ENCODE measurements around the gene ISM1. TPM values are rescaled to one million over a fixed set of nuclear protein-coding genes. Genes with fewer than 3 reads are reported as not detected.

ISM1 gene
- polyA plus RNA-seq, 1 donor from 2014 or later, result not detected

DNA sequence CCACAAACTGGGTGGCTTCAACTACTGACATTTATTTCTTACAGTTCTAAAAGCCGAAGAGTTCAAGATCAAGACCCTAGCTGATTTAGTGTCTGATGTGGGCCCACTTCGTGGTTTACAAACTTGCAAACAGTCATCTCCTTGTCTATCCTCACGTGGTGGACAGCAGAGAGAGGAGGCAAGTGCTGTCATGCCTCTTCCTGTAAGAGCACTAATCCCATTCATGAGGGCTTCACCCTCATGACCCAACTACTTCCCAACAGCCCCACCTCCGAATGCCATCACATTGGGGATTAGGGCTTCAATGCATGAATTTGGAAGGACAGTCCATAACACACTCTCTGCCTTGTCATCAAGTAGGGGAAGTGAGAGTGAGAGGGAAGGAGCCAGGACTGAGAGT is 15.6 kb upstream of the ISM1 start:
- Histone ChIP-seq H3K27ac (ENCODE audit: low read length) (no peak overlapping the region), H3K27me3 (ENCODE audit: insufficient read depth, low read depth, low read length) (peaks cover 65% of the 10 kb centered on the region), H3K36me3 (ENCODE audit: insufficient read depth, low read length) (no peaks in the 10 kb centered on the region), H3K79me2 (replicated peaks; ENCODE audit: insufficient read depth, low read length) (no peaks in the 10 kb centered on the region), H3K9ac (ENCODE audit: low read length) (no peak overlapping the region), H2AFZ (ENCODE audit: low read depth, low read length) (no peak overlapping the region), H3K4me3 (ENCODE audit: low read length) (no peak overlapping the region), H3F3A (ENCODE audit: insufficient read depth, low read length, poor library complexity, severe bottlenecking) (no peaks in the 10 kb centered on the region), H4K20me1 (ENCODE audit: insufficient read depth) (no peaks in the 10 kb centered on the region), H3K4me2 (ENCODE audit: low read length) (no peak overlapping the region), H3K9me3 (ENCODE audit: low read length) (no peaks in the 10 kb centered on the region), H3K9me2 (ENCODE audit: insufficient read depth, low read length) (no peaks in the 10 kb centered on the region)
- TF ChIP-seq EZH2 (IDR thresholded peaks at IDR 0.05; ENCODE audit: borderline replicate concordance, insufficient read depth, low read length, poor library complexity, severe bottlenecking), result no peak
- no peak for TF ChIP-seq TAF1 (IDR thresholded peaks at IDR 0.05; ENCODE audit: low read depth)
- no peak for TF ChIP-seq POLR2AphosphoS5 (IDR thresholded peaks at IDR 0.05)
- no peak for TF ChIP-seq RAD21 (conservative IDR thresholded peaks at IDR 0.05)
- no peak for TF ChIP-seq MXI1 (conservative IDR thresholded peaks at IDR 0.05; ENCODE audit: poor library complexity, severe bottlenecking)
- TF ChIP-seq, protein P1, sequence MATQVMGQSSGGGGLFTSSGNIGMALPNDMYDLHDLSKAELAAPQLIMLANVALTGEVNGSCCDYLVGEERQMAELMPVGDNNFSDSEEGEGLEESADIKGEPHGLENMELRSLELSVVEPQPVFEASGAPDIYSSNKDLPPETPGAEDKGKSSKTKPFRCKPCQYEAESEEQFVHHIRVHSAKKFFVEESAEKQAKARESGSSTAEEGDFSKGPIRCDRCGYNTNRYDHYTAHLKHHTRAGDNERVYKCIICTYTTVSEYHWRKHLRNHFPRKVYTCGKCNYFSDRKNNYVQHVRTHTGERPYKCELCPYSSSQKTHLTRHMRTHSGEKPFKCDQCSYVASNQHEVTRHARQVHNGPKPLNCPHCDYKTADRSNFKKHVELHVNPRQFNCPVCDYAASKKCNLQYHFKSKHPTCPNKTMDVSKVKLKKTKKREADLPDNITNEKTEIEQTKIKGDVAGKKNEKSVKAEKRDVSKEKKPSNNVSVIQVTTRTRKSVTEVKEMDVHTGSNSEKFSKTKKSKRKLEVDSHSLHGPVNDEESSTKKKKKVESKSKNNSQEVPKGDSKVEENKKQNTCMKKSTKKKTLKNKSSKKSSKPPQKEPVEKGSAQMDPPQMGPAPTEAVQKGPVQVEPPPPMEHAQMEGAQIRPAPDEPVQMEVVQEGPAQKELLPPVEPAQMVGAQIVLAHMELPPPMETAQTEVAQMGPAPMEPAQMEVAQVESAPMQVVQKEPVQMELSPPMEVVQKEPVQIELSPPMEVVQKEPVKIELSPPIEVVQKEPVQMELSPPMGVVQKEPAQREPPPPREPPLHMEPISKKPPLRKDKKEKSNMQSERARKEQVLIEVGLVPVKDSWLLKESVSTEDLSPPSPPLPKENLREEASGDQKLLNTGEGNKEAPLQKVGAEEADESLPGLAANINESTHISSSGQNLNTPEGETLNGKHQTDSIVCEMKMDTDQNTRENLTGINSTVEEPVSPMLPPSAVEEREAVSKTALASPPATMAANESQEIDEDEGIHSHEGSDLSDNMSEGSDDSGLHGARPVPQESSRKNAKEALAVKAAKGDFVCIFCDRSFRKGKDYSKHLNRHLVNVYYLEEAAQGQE (IDR thresholded peaks at IDR 0.05; ENCODE audit: borderline replicate concordance), result no peak
- TF ChIP-seq, protein P2, sequence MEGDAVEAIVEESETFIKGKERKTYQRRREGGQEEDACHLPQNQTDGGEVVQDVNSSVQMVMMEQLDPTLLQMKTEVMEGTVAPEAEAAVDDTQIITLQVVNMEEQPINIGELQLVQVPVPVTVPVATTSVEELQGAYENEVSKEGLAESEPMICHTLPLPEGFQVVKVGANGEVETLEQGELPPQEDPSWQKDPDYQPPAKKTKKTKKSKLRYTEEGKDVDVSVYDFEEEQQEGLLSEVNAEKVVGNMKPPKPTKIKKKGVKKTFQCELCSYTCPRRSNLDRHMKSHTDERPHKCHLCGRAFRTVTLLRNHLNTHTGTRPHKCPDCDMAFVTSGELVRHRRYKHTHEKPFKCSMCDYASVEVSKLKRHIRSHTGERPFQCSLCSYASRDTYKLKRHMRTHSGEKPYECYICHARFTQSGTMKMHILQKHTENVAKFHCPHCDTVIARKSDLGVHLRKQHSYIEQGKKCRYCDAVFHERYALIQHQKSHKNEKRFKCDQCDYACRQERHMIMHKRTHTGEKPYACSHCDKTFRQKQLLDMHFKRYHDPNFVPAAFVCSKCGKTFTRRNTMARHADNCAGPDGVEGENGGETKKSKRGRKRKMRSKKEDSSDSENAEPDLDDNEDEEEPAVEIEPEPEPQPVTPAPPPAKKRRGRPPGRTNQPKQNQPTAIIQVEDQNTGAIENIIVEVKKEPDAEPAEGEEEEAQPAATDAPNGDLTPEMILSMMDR (IDR thresholded peaks at IDR 0.05; ENCODE audit: poor library complexity, severe bottlenecking), result no peak
- TF ChIP-seq EP300 (conservative IDR thresholded peaks at IDR 0.05; ENCODE audit: poor library complexity, severe bottlenecking), result no peak
- TF ChIP-seq SMC3 (conservative IDR thresholded peaks at IDR 0.05; ENCODE audit: poor library complexity), result no peak

DNA sequence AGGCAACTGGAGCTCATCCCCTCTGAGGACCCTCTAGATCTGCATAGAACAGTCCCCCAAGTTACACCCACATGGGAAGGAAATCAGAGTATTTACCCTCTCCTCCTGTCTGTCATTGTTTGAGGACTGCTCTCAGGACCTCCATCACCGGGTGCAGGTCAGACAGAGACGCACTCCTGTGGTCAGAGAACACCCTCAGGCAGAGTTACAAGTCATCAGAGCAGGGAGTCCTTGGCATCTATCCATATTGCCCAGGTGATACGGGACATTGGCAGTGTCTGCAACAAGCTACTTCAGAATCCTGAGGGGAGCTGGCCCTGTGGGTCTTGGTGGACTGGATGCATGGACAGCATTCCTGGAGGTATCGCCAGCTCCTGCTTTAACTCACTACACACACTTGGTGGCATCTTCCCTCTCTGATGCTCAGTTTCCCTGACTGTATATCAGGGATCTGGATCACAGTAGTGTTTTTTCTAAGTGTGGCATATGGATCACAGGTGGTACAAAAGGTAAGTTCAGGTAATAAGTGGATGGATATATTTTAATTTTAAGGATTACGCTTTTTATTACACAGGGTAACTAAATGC is 15.1 kb upstream of the ISM1 start:
- Histone ChIP-seq H3K9me2 (ENCODE audit: insufficient read depth, low read length) (no peaks in the 10 kb centered on the region), H3F3A (ENCODE audit: insufficient read depth, low read length, poor library complexity, severe bottlenecking) (no peaks in the 10 kb centered on the region), H3K79me2 (replicated peaks; ENCODE audit: insufficient read depth, low read length) (no peaks in the 10 kb centered on the region), H4K20me1 (ENCODE audit: insufficient read depth) (no peaks in the 10 kb centered on the region), H3K4me3 (ENCODE audit: low read length) (no peak overlapping the region), H3K4me2 (ENCODE audit: low read length) (no peak overlapping the region), H3K27me3 (ENCODE audit: insufficient read depth, low read depth, low read length) (peaks cover 60% of the 10 kb centered on the region), H2AFZ (ENCODE audit: low read depth, low read length) (no peak overlapping the region), H3K9me3 (ENCODE audit: low read length) (no peaks in the 10 kb centered on the region), H3K9ac (ENCODE audit: low read length) (no peak overlapping the region), H3K36me3 (ENCODE audit: insufficient read depth, low read length) (no peaks in the 10 kb centered on the region), H3K27ac (ENCODE audit: low read length) (no peak overlapping the region)
- no peak for TF ChIP-seq POLR2AphosphoS5 (IDR thresholded peaks at IDR 0.05)
- TF ChIP-seq RAD21 (conservative IDR thresholded peaks at IDR 0.05), result no peak
- TF ChIP-seq, protein P2 (IDR thresholded peaks at IDR 0.05; ENCODE audit: poor library complexity, severe bottlenecking), result no peak

All from neural cell (in vitro differentiated cells).